ENCODE data around the gene ZNF423. TPM values are rescaled to one million over a fixed set of nuclear protein-coding genes. Genes with fewer than 3 reads are reported as not detected.

ZNF423 gene
- total RNA-seq, 2 experiments from 2014 or later: not detected

GRCh38 chr16:49822649-49823370, 33.1 kb downstream of the ZNF423 start:
- ChIA-PET POLR2A (no interaction called here), CTCF (no interaction called here)
- no peak for DNase-seq
- H3K9me3 Mint-ChIP-seq: no peaks in the 10 kb centered on the region
- no peaks in the 10 kb centered on the region for H3K36me3 Mint-ChIP-seq (ENCODE audit: low read depth)
- no peak overlapping the region for H3K4me3 Mint-ChIP-seq
- H3K27me3 Mint-ChIP-seq: peaks cover 1% of the 10 kb centered on the region
- H3K4me1 Mint-ChIP-seq: no peaks in the 10 kb centered on the region
- H3K27ac Mint-ChIP-seq: no peak overlapping the region

GRCh38 chr16:49821614-49822282, 34.2 kb downstream of the ZNF423 start:
- Mint-ChIP-seq H3K27me3 (no peaks in the 10 kb centered on the region), H3K27ac (no peak overlapping the region), H3K36me3 (ENCODE audit: low read depth) (no peaks in the 10 kb centered on the region), H3K4me1 (no peaks in the 10 kb centered on the region), H3K9me3 (no peaks in the 10 kb centered on the region), H3K4me3 (no peak overlapping the region)
- ChIA-PET POLR2A (no interaction called here), CTCF (no interaction called here)
- no peak for DNase-seq

DNA sequence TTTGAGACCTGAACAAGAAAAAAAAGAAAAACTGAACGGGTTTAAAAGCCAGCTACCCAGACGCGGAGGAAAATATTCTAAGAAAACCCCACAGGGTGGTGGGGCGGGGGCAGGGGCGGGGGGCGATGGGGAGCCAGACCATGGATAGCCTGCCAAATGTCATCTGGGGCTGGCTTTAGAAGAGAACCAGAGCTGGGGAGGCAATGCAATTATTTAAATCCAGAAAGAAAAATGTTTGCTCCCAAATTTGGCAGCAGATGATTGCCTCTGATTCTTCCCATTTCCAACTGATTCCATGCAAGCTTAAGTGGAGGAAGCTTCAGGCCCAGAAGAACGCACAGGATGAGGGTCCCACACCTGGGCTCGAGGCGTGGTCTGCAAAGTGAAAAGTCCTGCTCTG, 34.8 kb downstream of the ZNF423 start:
- no peak overlapping the region for H3K4me3 Mint-ChIP-seq
- H3K36me3 Mint-ChIP-seq (ENCODE audit: low read depth): no peaks in the 10 kb centered on the region
- H3K4me1 Mint-ChIP-seq: no peaks in the 10 kb centered on the region
- no peaks in the 10 kb centered on the region for H3K27me3 Mint-ChIP-seq
- ChIA-PET CTCF (no interaction called here), POLR2A (no interaction called here)
- no peak overlapping the region for H3K27ac Mint-ChIP-seq
- no peak for DNase-seq
- no peaks in the 10 kb centered on the region for H3K9me3 Mint-ChIP-seq

DNA sequence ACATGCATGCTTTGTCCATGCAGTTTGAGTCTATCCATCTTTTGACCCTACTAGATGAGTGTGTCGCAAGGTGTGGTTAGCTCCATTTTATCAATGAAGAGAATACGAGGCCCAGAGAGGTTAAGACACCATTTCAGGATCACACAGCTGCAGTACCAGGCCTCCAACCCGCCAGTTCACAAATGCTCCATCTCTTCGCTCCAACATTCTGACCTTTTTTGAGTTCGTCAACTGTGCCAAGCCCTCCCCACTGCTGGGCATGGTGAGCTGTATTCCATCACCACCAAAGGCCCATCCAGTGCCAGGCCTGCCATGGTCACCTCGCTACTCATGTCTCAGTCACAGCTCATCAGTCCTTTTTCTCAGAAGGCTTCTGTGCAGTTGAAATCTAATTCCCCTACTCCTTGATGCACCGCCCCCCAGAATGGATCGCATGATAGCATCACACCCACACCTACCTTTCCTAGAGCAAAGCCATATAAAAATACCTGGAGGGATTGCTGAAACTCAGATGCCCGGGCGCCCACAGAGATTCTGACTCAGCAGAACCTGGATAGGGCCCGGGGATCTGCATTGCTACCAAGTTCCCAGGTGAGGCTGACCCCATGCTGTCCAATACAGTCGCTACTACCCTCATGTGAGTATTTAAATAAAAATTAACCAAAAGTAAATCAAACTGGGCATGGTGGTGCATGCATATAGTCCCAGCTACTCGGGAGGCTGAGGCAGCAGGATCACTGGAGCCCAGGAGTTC, 38.0 kb downstream of the ZNF423 start:
- no peaks in the 10 kb centered on the region for H3K36me3 Mint-ChIP-seq (ENCODE audit: low read depth)
- H3K9me3 Mint-ChIP-seq: no peaks in the 10 kb centered on the region
- ChIA-PET CTCF (no interaction called here), POLR2A (no interaction called here)
- DNase-seq: no peak
- no peaks in the 10 kb centered on the region for H3K4me1 Mint-ChIP-seq
- no peak overlapping the region for H3K27ac Mint-ChIP-seq
- H3K4me3 Mint-ChIP-seq: no peak overlapping the region
- H3K27me3 Mint-ChIP-seq: no peaks in the 10 kb centered on the region

DNA sequence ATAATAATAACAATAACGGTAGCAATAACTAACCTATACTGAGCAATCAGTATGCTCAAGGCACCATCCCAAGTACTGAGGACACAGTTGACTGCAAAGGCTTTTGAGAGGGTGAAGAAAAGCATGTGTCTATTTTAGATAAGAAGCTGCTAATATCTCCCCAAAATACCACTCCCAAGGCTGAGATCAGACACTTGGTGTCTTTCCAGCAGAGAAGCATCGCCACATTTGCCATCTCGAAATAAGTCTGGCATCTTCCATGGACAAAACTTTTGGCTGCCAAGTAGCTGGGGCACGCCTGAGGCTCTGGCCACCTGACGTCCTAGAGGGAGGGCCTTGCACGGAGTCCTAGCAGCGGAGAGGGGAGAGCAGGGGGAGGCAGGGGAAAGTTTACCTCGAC, 39.0 kb downstream of the ZNF423 start:
- H3K9me3 Mint-ChIP-seq: no peaks in the 10 kb centered on the region
- no peak overlapping the region for H3K27ac Mint-ChIP-seq
- H3K4me1 Mint-ChIP-seq: no peaks in the 10 kb centered on the region
- no peak overlapping the region for H3K4me3 Mint-ChIP-seq
- ChIA-PET CTCF (no interaction called here), POLR2A (no interaction called here)
- H3K27me3 Mint-ChIP-seq: no peaks in the 10 kb centered on the region
- H3K36me3 Mint-ChIP-seq (ENCODE audit: low read depth): no peaks in the 10 kb centered on the region
- DNase-seq: no peak

DNA sequence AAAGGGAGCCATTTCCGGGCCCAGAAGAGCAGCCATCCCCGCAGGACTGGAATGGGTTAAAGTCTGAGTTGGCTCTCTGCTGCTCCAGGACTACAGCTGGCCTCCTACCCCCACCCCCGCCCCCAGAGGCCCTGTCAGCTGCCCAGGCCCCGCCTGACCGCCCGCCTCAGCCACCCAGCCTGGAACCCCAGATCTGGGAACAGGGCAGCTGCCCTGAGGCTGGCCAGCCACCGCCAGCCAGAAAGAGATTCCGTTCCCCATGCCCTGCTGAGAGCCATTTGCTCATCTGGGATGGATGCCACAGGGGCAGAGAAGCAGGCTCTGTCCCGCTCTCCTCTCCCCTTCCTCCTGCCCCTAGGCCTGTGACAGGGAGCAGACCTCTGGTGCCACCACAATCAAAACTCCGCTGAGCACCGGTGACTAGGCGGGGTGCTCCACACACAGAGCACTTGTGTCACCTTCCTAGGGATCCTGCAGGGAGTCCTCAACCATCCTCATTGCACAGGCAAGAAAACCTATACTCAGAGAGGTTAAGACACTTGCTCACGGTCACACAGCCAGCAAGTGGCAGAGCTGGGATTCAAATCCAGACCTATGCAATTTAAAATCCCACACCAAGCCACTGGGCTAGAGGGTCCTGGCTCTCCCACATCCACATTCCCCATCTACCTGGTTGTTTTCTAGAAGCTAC, 44.1 kb downstream of the ZNF423 start:
- Mint-ChIP-seq H3K9me3 (no peaks in the 10 kb centered on the region), H3K27me3 (no peaks in the 10 kb centered on the region), H3K27ac (no peak overlapping the region), H3K4me1 (no peaks in the 10 kb centered on the region), H3K4me3 (no peak overlapping the region), H3K36me3 (ENCODE audit: low read depth) (no peaks in the 10 kb centered on the region)
- no peak for DNase-seq
- POLR2A ChIA-PET: no interaction called here
- CTCF ChIA-PET: no interaction called here

GRCh38 chr16:49810831-49811230, 45.1 kb downstream of the ZNF423 start:
- ChIA-PET POLR2A (no interaction called here), CTCF (no interaction called here)
- no peak overlapping the region for H3K27ac Mint-ChIP-seq
- DNase-seq: no peak
- H3K4me3 Mint-ChIP-seq: no peak overlapping the region
- H3K27me3 Mint-ChIP-seq: no peaks in the 10 kb centered on the region
- no peaks in the 10 kb centered on the region for H3K4me1 Mint-ChIP-seq
- H3K9me3 Mint-ChIP-seq: no peaks in the 10 kb centered on the region
- H3K36me3 Mint-ChIP-seq (ENCODE audit: low read depth): no peaks in the 10 kb centered on the region

DNA sequence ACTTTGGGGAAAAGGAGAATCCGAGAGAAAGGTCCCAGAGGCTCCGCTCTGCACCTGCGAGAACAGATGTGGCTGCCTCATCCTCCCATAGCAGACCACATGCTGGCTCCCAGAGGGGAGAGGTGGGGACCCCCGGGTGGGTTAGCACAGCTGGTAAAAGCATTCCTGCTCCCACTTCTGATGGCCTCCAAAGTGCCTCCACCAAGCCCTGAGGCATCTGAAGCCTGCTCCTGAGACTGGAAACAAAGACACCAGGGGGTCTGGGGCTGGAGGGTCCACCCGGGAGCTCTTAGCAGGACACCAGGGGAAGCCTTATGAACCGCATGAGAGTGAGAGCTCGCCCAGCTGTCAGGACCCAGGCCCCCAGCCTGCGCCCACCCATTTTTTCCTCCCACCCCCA, 46.4 kb downstream of the ZNF423 start:
- DNase-seq: no peak
- ChIA-PET CTCF (no interaction called here), POLR2A (no interaction called here)
- H3K36me3 Mint-ChIP-seq (ENCODE audit: low read depth): no peaks in the 10 kb centered on the region
- H3K27ac Mint-ChIP-seq: no peak overlapping the region
- no peaks in the 10 kb centered on the region for H3K27me3 Mint-ChIP-seq
- no peaks in the 10 kb centered on the region for H3K9me3 Mint-ChIP-seq
- no peak overlapping the region for H3K4me3 Mint-ChIP-seq
- no peaks in the 10 kb centered on the region for H3K4me1 Mint-ChIP-seq

GRCh38 chr16:49809062-49809461, 46.9 kb downstream of the ZNF423 start:
- no peak overlapping the region for H3K27ac Mint-ChIP-seq
- H3K9me3 Mint-ChIP-seq: no peaks in the 10 kb centered on the region
- H3K36me3 Mint-ChIP-seq (ENCODE audit: low read depth): no peaks in the 10 kb centered on the region
- ChIA-PET POLR2A (no interaction called here), CTCF (no interaction called here)
- H3K27me3 Mint-ChIP-seq: no peaks in the 10 kb centered on the region
- no peaks in the 10 kb centered on the region for H3K4me1 Mint-ChIP-seq
- DNase-seq: no peak
- no peak overlapping the region for H3K4me3 Mint-ChIP-seq

- no peak for DNase-seq
- H3K4me1 Mint-ChIP-seq: no peaks in the 10 kb centered on the region
- ChIA-PET POLR2A (no interaction called here), CTCF (no interaction called here)
- H3K4me3 Mint-ChIP-seq: no peak overlapping the region
- H3K27ac Mint-ChIP-seq: no peak overlapping the region
- no peaks in the 10 kb centered on the region for H3K9me3 Mint-ChIP-seq
- H3K36me3 Mint-ChIP-seq (ENCODE audit: low read depth): no peaks in the 10 kb centered on the region
- H3K27me3 Mint-ChIP-seq: no peaks in the 10 kb centered on the region
These were observed 49.5 kb downstream of the ZNF423 start for GRCh38 chr16:49806446-49806845.

GRCh38 chr16:49801290-49801689, 54.6 kb downstream of the ZNF423 start:
- ChIA-PET CTCF (interaction anchor here (0.6 kb wide), 1 partner anchor 188 kb away, joined by 3 read pairs; no protein-coding TSS in a partner anchor), POLR2A (no interaction called here)
- H3K9me3 Mint-ChIP-seq: no peaks in the 10 kb centered on the region
- no peaks in the 10 kb centered on the region for H3K27me3 Mint-ChIP-seq
- no peaks in the 10 kb centered on the region for H3K4me1 Mint-ChIP-seq
- no peaks in the 10 kb centered on the region for H3K36me3 Mint-ChIP-seq (ENCODE audit: low read depth)
- DNase-seq: no peak
- no peak overlapping the region for H3K4me3 Mint-ChIP-seq
- no peak overlapping the region for H3K27ac Mint-ChIP-seq

GRCh38 chr16:49800876-49801275, 55.0 kb downstream of the ZNF423 start:
- no peaks in the 10 kb centered on the region for H3K36me3 Mint-ChIP-seq (ENCODE audit: low read depth)
- H3K4me3 Mint-ChIP-seq: no peak overlapping the region
- no peaks in the 10 kb centered on the region for H3K9me3 Mint-ChIP-seq
- no peaks in the 10 kb centered on the region for H3K27me3 Mint-ChIP-seq
- no peak overlapping the region for H3K27ac Mint-ChIP-seq
- no peak for DNase-seq
- CTCF ChIA-PET: no interaction called here
- no peaks in the 10 kb centered on the region for H3K4me1 Mint-ChIP-seq
- POLR2A ChIA-PET: interaction anchor here (0.5 kb wide), 1 partner anchor 286 kb away, joined by 3 read pairs; no protein-coding TSS in a partner anchor

DNA sequence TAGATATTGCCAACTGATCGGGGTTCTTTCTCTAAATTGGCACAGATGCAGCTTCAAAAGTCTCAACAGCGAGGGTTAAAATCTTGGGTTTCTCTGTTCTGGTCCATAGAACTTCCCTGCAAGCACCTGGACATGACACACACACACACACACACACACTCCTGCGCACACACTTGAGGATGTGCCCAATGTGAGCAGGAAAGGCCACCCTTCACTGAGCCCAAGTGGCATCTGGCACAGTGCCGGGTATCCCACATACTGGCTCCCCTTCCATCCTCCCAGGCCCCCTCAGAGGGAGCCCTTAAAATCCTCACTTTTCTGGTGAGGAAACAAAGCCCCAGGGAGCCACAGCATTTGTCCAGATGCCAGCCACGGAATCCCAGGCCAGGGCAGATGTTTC, 55.5 kb downstream of the ZNF423 start:
- Mint-ChIP-seq H3K27ac (no peak overlapping the region), H3K36me3 (ENCODE audit: low read depth) (no peaks in the 10 kb centered on the region), H3K4me3 (no peak overlapping the region), H3K4me1 (no peaks in the 10 kb centered on the region), H3K9me3 (no peaks in the 10 kb centered on the region), H3K27me3 (no peaks in the 10 kb centered on the region)
- POLR2A ChIA-PET: interaction anchor here (0.5 kb wide), 1 partner anchor 287 kb away, joined by 3 read pairs; no protein-coding TSS in a partner anchor
- CTCF ChIA-PET: no interaction called here
- no peak for DNase-seq
